GM19455 (cell line): ENCODE results near the gene ZSCAN23.
A peak's percentile ranks its signal among the peaks of the same experiment; 100 is the strongest.
"Not testable (repeated sequence)": the region's sequence is repeated elsewhere in the genome, so short reads cannot be mapped to it uniquely, and the experiment has no call there.

ENCODE experiments used
- ATAC-seq: cut with Tn5 transposase; IDR thresholded peaks from one replicate; pipeline ENCODE4 v1.9.1; 2021; ENCODE audit not compliant: unreplicated experiment

Gene ZSCAN23

GRCh38 chr6:28442586-28442985 is 705 bp downstream of the ZSCAN23 start:
- ATAC-seq: no peak

- ATAC-seq: no peak
Measured at GRCh38 chr6:28436404-28436803, 6.9 kb downstream of the ZSCAN23 start.

GRCh38 chr6:28433119-28433518 is 10.2 kb downstream of the ZSCAN23 start:
- no peak for ATAC-seq

- ATAC-seq: no peak
Measured at GRCh38 chr6:28429781-28430180, 13.5 kb downstream of the ZSCAN23 start.

- ATAC-seq: no peak
Measured at GRCh38 chr6:28425944-28426541, 17.2 kb downstream of the ZSCAN23 start.

GRCh38 chr6:28424163-28424562 is 19.1 kb downstream of the ZSCAN23 start:
- no peak for ATAC-seq

GRCh38 chr6:28423546-28423945 is 19.7 kb downstream of the ZSCAN23 start:
- no peak for ATAC-seq

GRCh38 chr6:28413681-28414080 is 29.6 kb downstream of the ZSCAN23 start:
- no peak for ATAC-seq

- no peak for ATAC-seq
Measured at GRCh38 chr6:28410767-28411166, 32.5 kb downstream of the ZSCAN23 start.

- no peak for ATAC-seq
Measured at GRCh38 chr6:28408076-28408802, 35.1 kb downstream of the ZSCAN23 start.

GRCh38 chr6:28407401-28407800 is 35.9 kb downstream of the ZSCAN23 start:
- ATAC-seq: no peak

GRCh38 chr6:28403923-28404322 is 39.4 kb downstream of the ZSCAN23 start:
- not testable (repeated sequence) for ATAC-seq

GRCh38 chr6:28402197-28402596 is 41.1 kb downstream of the ZSCAN23 start:
- ATAC-seq: no peak

GRCh38 chr6:28401172-28401571 is 42.1 kb downstream of the ZSCAN23 start:
- no peak for ATAC-seq

- ATAC-seq: no peak
Measured at GRCh38 chr6:28400122-28400451, 43.2 kb downstream of the ZSCAN23 start.

GRCh38 chr6:28399350-28400121 is 43.8 kb downstream of the ZSCAN23 start, which contains the start of gene ZSCAN12:
Gene ZSCAN12, minus strand, starts transcription at chr6:28399747. Its CDS starts 1,342 bp downstream, at chr6:28398405.
- ATAC-seq: peak; percentile 79

GRCh38 chr6:28395918-28396317 is 47.4 kb downstream of the ZSCAN23 start:
- no peak for ATAC-seq

- no peak for ATAC-seq
Measured at GRCh38 chr6:28393912-28394662, 49.2 kb downstream of the ZSCAN23 start.

- ATAC-seq: no peak
Measured at GRCh38 chr6:28390688-28391087, 52.6 kb downstream of the ZSCAN23 start.

- ATAC-seq: no peak
Measured at GRCh38 chr6:28384143-28384533, 59.2 kb downstream of the ZSCAN23 start.
